Measurements from ENCODE around the gene EMC1.
"Not testable (repeated sequence)": the region's sequence is repeated elsewhere in the genome, so short reads cannot be mapped to it uniquely, and the experiment has no call there.

The EMC1 gene

DNA sequence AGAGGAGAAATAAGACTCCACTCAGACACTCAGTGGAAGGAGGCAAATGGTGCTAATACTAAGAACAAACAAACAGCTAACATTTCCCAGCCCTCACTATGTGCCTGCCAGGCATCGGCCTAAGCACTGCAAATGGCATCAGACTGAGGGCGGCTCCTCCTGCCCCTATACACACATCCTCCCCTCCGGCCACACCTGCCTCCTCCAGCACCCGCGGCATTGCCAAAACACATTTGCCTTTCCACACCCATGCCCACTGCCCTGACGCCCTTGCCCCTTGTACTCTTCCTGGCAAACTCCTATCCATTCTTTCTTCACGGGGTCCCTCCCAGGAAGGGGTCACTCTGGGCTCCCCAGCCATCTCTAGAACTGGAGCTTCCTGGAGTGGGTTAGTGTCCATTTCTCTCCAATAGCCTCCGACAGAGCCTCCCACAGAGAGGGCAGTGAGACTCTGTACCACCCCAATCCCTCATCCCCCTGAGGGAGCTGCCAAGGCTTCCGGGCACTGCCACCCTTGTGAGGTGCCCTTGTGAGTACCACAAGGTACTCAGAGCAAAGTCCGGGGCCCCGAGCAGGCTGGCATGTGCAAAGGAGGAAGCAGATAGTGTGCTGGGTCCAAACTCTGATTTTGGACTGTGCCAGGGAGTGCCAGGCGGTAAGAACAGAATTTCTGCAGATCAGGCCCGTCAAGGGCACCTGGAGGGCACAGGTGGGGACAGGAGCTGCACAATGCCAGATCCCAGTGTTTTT is 36.3 kb upstream of the EMC1 start:
- Histone ChIP-seq H3K79me2 (no peaks in the 10 kb centered on the region), H2AFZ (no peak overlapping the region), H3K9me3 (ENCODE audit: control insufficient read depth, low read length) (no peaks in the 10 kb centered on the region), H3K4me3 (ENCODE audit: low read depth, low read length) (no peak overlapping the region), H3K4me2 (ENCODE audit: low read length) (no peak overlapping the region), H3K27ac (no peak overlapping the region), H3K4me1 (no peaks in the 10 kb centered on the region), H3K36me3 (ENCODE audit: control insufficient read depth, insufficient read depth, low read length) (no peaks in the 10 kb centered on the region), H3K27me3 (ENCODE audit: control insufficient read depth, insufficient read depth, low read length) (no peaks in the 10 kb centered on the region), H3K9ac (no peak overlapping the region)
- TF ChIP-seq, protein P1, sequence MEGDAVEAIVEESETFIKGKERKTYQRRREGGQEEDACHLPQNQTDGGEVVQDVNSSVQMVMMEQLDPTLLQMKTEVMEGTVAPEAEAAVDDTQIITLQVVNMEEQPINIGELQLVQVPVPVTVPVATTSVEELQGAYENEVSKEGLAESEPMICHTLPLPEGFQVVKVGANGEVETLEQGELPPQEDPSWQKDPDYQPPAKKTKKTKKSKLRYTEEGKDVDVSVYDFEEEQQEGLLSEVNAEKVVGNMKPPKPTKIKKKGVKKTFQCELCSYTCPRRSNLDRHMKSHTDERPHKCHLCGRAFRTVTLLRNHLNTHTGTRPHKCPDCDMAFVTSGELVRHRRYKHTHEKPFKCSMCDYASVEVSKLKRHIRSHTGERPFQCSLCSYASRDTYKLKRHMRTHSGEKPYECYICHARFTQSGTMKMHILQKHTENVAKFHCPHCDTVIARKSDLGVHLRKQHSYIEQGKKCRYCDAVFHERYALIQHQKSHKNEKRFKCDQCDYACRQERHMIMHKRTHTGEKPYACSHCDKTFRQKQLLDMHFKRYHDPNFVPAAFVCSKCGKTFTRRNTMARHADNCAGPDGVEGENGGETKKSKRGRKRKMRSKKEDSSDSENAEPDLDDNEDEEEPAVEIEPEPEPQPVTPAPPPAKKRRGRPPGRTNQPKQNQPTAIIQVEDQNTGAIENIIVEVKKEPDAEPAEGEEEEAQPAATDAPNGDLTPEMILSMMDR (IDR thresholded peaks at IDR 0.05) = no peak

DNA sequence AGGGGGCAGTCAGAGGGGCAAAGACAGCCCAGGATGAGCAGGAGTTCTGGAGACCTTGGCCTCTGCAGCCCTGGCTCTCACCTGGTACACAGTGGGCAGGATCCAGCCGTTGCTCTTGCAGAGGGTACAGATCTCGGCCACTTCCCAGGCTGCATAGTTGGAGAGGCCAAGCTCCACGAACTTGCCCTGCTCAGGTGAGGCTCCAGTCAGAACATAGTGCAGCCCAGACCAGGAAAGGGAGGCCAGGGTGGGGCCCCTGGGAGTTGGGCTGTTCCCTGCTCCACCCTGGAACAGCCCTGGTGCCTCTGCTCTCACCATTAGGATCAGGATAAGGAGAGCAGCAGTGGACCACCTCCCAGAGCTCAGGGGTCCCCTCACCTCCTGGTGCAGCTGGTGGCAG is 34.5 kb upstream of the EMC1 start:
- not testable (repeated sequence) for H3K4me1 ChIP-seq; H3K4me3 ChIP-seq (ENCODE audit: low read depth, low read length); H3K27me3 ChIP-seq (ENCODE audit: control insufficient read depth, insufficient read depth, low read length); H3K4me2 ChIP-seq (ENCODE audit: low read length); H2AFZ ChIP-seq; H3K9ac ChIP-seq; H3K9me3 ChIP-seq (ENCODE audit: control insufficient read depth, low read length); H3K79me2 ChIP-seq; H3K36me3 ChIP-seq (ENCODE audit: control insufficient read depth, insufficient read depth, low read length); H3K27ac ChIP-seq

DNA sequence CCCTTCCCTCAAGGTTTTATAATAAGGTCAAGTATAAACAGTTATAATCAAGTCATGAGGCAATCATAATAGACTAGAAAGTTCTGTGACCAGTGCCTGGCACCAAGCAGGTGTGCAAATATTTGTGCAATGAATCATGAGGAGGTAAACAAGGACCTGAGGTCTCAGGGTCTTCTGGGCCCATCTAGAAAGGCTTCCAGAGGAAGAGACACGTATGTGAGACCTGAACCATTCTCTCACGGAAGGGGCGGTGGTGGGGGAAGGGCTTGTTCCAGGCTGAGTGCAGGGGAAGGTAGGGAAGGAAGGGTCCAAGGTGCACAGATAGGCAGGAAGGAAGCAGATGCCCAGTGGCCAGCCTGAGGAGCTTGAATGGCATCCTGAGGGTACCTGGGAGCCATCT is 34.0 kb upstream of the EMC1 start:
- not testable (repeated sequence) for H2AFZ ChIP-seq; H3K27ac ChIP-seq; H3K4me3 ChIP-seq (ENCODE audit: low read depth, low read length); H3K9ac ChIP-seq; H3K27me3 ChIP-seq (ENCODE audit: control insufficient read depth, insufficient read depth, low read length); H3K4me2 ChIP-seq (ENCODE audit: low read length); H3K79me2 ChIP-seq; H3K4me1 ChIP-seq; H3K36me3 ChIP-seq (ENCODE audit: control insufficient read depth, insufficient read depth, low read length); H3K9me3 ChIP-seq (ENCODE audit: control insufficient read depth, low read length)

DNA sequence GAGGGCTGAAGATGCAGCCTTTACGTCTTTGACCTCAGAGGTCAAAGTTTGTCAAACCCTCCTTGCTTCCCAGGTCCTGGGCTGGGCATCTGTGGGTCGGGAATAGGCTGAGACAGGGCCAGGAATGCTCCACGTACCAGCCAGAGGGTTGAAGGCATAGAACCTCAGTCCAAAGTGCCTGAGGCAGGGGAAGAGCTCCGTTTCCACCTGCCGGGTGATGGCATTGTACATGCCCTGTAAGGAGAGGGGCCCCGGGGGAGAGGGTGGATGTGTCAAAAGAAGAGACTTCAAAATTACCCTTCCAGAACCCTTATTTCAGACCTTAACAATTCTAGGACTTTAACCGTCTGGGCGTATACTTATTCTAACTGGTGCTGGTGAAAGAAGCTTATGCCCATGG is 33.6 kb upstream of the EMC1 start:
- TF ChIP-seq, protein P1 (IDR thresholded peaks at IDR 0.05) = no peak
- H3K27me3 ChIP-seq (ENCODE audit: control insufficient read depth, insufficient read depth, low read length) = no peaks in the 10 kb centered on the region
- H3K9me3 ChIP-seq (ENCODE audit: control insufficient read depth, low read length) = no peaks in the 10 kb centered on the region
- no peak overlapping the region for H3K27ac ChIP-seq
- H3K9ac ChIP-seq = no peak overlapping the region
- H3K4me3 ChIP-seq (ENCODE audit: low read depth, low read length) = no peak overlapping the region
- no peak overlapping the region for H2AFZ ChIP-seq
- no peaks in the 10 kb centered on the region for H3K36me3 ChIP-seq (ENCODE audit: control insufficient read depth, insufficient read depth, low read length)
- no peaks in the 10 kb centered on the region for H3K4me1 ChIP-seq
- no peaks in the 10 kb centered on the region for H3K79me2 ChIP-seq
- no peak overlapping the region for H3K4me2 ChIP-seq (ENCODE audit: low read length)

- Histone ChIP-seq H3K9me3 (ENCODE audit: control insufficient read depth, low read length) (no peaks in the 10 kb centered on the region), H2AFZ (no peak overlapping the region), H3K4me3 (ENCODE audit: low read depth, low read length) (no peak overlapping the region), H3K4me2 (ENCODE audit: low read length) (no peak overlapping the region), H3K4me1 (no peaks in the 10 kb centered on the region), H3K27ac (no peak overlapping the region), H3K36me3 (ENCODE audit: control insufficient read depth, insufficient read depth, low read length) (no peaks in the 10 kb centered on the region), H3K79me2 (no peaks in the 10 kb centered on the region), H3K27me3 (ENCODE audit: control insufficient read depth, insufficient read depth, low read length) (no peaks in the 10 kb centered on the region), H3K9ac (no peak overlapping the region)
- TF ChIP-seq, protein P1 (IDR thresholded peaks at IDR 0.05) = no peak
Observed at GRCh38 chr1:19283891-19284290, 32.6 kb upstream of the EMC1 start.

DNA sequence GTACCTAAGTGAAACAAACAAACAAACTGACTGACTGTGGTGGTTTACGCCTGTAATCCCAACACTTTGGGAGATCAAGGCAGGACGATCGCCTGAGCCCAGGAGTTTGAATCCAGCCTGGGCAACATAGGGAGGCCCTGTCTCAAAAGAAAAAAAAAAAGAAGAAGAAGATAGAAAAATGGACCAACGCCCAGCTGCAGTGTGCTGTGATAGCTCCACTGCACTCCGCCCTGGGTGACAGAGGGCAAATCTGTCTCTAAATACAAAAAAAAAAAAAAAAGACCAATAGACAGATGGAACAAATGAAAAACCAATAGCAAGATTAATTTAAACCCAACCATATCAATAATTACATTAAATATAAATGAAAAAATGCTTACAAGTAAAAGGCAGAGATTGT is 23.3 kb upstream of the EMC1 start:
- no peaks in the 10 kb centered on the region for H3K4me1 ChIP-seq
- H3K79me2 ChIP-seq = no peaks in the 10 kb centered on the region
- H3K27ac ChIP-seq = no peak overlapping the region
- H3K9me3 ChIP-seq (ENCODE audit: control insufficient read depth, low read length) = no peaks in the 10 kb centered on the region
- TF ChIP-seq, protein P1 (IDR thresholded peaks at IDR 0.05) = no peak
- no peak overlapping the region for H2AFZ ChIP-seq
- H3K4me3 ChIP-seq (ENCODE audit: low read depth, low read length) = no peak overlapping the region
- H3K4me2 ChIP-seq (ENCODE audit: low read length) = no peak overlapping the region
- no peaks in the 10 kb centered on the region for H3K27me3 ChIP-seq (ENCODE audit: control insufficient read depth, insufficient read depth, low read length)
- no peak overlapping the region for H3K9ac ChIP-seq
- H3K36me3 ChIP-seq (ENCODE audit: control insufficient read depth, insufficient read depth, low read length) = no peaks in the 10 kb centered on the region

DNA sequence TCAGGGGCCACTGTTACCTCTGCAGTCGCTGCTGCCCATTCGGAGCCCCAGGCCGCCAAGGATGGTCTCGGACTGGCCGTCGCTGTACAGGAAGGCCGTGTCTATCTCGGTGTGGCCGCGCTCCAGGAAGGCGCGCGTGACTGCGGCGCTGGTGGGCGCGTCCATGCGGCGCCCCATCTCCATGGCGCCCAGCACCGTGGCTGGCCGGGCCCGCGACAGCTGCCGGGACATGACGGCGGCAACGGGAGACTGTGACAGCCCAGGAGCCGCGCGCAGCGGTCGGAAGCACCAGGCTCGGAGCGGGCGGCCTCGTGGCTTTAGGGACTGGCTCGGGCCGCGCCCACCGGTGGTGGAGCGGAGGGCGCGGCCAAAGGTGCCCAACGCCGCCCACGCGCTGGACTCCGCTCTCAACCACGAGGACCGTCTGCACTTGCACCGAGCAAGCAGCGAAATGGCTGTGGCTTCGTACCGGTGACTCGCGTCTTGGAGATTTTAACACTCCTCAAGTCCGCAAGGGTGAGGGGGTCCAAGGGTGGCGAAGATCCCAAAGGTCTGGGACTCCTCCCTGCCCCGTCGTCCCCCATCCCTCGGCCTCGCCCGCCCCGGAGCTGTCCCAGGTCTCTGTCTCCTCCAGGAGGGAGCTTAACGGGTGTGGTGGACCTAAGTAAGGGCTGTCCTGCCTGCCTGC is 22.7 kb upstream of the EMC1 start:
- H3K27me3 ChIP-seq (ENCODE audit: control insufficient read depth, insufficient read depth, low read length); H3K4me1 ChIP-seq; H3K79me2 ChIP-seq; H3K9me3 ChIP-seq (ENCODE audit: control insufficient read depth, low read length); H3K36me3 ChIP-seq (ENCODE audit: control insufficient read depth, insufficient read depth, low read length); H3K9ac ChIP-seq; H3K4me3 ChIP-seq (ENCODE audit: low read depth, low read length); H3K27ac ChIP-seq: not testable (repeated sequence)
- Histone ChIP-seq H3K4me2 (ENCODE audit: low read length) (peak overlapping the region; percentile 53), H2AFZ (peak overlapping the region; percentile 45)
